K562 (cell line): ENCODE data around the gene KMT2C.

ENCODE experiments used
- DPF2 ChIP-seq: fragments of 450-650 bp; IDR thresholded peaks from 2 replicates; pipeline ENCODE4 v1.6.1; 2016
- POLR2A ChIP-seq: fragments of 450-650 bp; conservative IDR thresholded peaks from 2 replicates; pipeline ENCODE4 v1.6.1; 2016
- SMAD2 ChIP-seq: fragments of 150-350 bp; IDR thresholded peaks from 2 replicates; pipeline ENCODE4 v1.6.1; 2014; ENCODE audit warnings: low read depth, mild to moderate bottlenecking, low read length
- ZFP30 ChIP-seq: fragments of 250-450 bp; sonication (Bioruptor Pico); IDR thresholded peaks from 2 replicates; pipeline ENCODE4 v1.8.0; 2022; ENCODE audit warnings: moderate library complexity, mild to moderate bottlenecking, inconsistent platforms, borderline replicate concordance

- TF ChIP-seq POLR2A (no peak), SMAD2 (no peak), DPF2 (peak; percentile 40; the same call in 1 of the 2 replicates), ZFP30 (no peak)
Observed at GRCh38 chr7:152362128-152362926, 73.5 kb downstream of the KMT2C start.
